GM12878 (cell line): Measurements from ENCODE around the gene CRMP1.

Experiments used
- FOXK2 ChIP-seq: fragments of 450-650 bp; IDR thresholded peaks from 2 replicates; pipeline ENCODE4 v1.6.1; 2017; ENCODE audit warnings: mild to moderate bottlenecking, moderate library complexity
- JUNB ChIP-seq: IDR thresholded peaks from 2 replicates; pipeline ENCODE4 v1.6.1; 2016; ENCODE audit warnings: antibody characterized with exemption, mild to moderate bottlenecking
- MXI1 ChIP-seq: fragments of 150-350 bp; IDR thresholded peaks from 2 replicates; pipeline ENCODE4 v1.6.1; 2011; ENCODE audit warnings: low read depth, mild to moderate bottlenecking, inconsistent platforms, low read length, improper control_type of control experiment
- NBN ChIP-seq: fragments of 450-650 bp; IDR thresholded peaks from 2 replicates; pipeline ENCODE4 v1.6.1; 2016
- POLR2A ChIP-seq: IDR thresholded peaks from 2 replicates; pipeline ENCODE4 v1.6.1; 2011; ENCODE audit warnings: low read depth, mild to moderate bottlenecking, low read length
- POLR2AphosphoS5 ChIP-seq: IDR thresholded peaks from 2 replicates; pipeline ENCODE4 v1.6.1; 2011; ENCODE audit warnings: mild to moderate bottlenecking, low read length, inconsistent platforms
- RBBP5 ChIP-seq: fragments of 200-600 bp; sonication (generic); conservative IDR thresholded peaks from 2 replicates; pipeline ENCODE4 v1.6.1; 2016
- ZSCAN29 ChIP-seq: fragments of 450-650 bp; IDR thresholded peaks from 2 replicates; pipeline ENCODE4 v1.6.1; 2017; ENCODE audit warnings: mild to moderate bottlenecking, moderate library complexity
- TF ChIP-seq, protein P1 (sequence below): IDR thresholded peaks from 2 replicates; pipeline ENCODE4 v1.6.1; 2011; ENCODE audit warnings: borderline replicate concordance, low read depth, mild to moderate bottlenecking, moderate library complexity, low read length; ENCODE audit not compliant: insufficient read depth, poor library complexity, severe bottlenecking
- TF ChIP-seq, protein P2 (sequence below): IDR thresholded peaks from 2 replicates; pipeline ENCODE4 v1.6.1; 2011; ENCODE audit warnings: low read depth, low read length, improper control_type of control experiment, borderline replicate concordance
- TF ChIP-seq, protein P3 (sequence below), 3 experiments: IDR thresholded peaks in 2 of 3; conservative IDR thresholded peaks in 1 of 3; 2 replicates each; pipeline ENCODE4 v1.5.1; 2011; ENCODE audit warnings: low read depth in 3 of 3, low read length in 3 of 3, mild to moderate bottlenecking in 3 of 3, control low read depth in 2 of 3, moderate library complexity in 2 of 3, inconsistent platforms in 1 of 3, mixed read lengths in 1 of 3; ENCODE audit not compliant: control insufficient read depth in 2 of 3, insufficient read depth in 1 of 3; ENCODE audit errors: extremely low read depth in 1 of 3
- TF ChIP-seq, protein P4 (sequence below): IDR thresholded peaks from 2 replicates; pipeline ENCODE4 v1.6.1; 2012; ENCODE audit warnings: low read length, inconsistent platforms
- TF ChIP-seq, protein P5 (sequence below): fragments of 450-650 bp; IDR thresholded peaks from 2 replicates; pipeline ENCODE4 v1.6.1; 2016; ENCODE audit warnings: mild to moderate bottlenecking, moderate library complexity, borderline replicate concordance

DNA sequence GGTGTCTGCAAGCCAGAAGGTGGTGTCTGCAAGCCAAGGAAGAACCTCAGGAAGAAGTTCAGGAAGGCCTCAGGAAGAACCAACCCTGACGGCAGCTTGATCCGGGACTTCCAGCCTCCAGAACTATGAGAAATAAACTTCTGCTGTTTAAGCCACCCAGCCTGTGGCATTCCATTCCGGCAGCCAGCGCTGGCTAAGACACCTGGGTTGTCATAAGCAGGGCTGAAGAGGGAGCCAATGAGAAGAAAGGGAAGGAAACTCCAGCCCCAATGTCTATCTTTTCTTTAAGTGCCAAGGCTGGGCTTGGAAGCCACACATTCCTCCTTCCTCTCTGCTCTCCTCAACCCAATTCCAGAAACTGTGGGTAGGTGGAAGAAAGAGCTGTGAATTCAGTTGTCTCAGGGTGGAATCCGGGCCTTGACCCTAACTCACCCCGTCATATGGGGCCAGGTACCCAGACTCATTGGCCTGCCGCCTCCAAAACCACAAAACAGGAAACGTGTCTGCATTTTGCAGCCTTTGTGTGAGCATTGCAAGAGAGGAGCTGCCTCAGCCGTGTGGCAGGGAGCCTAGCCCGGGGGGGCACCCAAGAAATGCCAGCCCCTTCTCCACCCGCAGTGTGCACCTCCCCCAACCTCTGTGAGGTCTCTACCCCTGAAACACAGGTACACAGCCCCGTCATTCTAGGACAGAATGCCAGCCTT, 26.8 kb downstream of the CRMP1 start:
- TF ChIP-seq, protein P1, sequence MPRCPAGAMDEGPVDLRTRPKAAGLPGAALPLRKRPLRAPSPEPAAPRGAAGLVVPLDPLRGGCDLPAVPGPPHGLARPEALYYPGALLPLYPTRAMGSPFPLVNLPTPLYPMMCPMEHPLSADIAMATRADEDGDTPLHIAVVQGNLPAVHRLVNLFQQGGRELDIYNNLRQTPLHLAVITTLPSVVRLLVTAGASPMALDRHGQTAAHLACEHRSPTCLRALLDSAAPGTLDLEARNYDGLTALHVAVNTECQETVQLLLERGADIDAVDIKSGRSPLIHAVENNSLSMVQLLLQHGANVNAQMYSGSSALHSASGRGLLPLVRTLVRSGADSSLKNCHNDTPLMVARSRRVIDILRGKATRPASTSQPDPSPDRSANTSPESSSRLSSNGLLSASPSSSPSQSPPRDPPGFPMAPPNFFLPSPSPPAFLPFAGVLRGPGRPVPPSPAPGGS: no peak
- TF ChIP-seq MXI1: no peak
- TF ChIP-seq POLR2AphosphoS5: no peak
- no peak for TF ChIP-seq POLR2A
- TF ChIP-seq, protein P2, sequence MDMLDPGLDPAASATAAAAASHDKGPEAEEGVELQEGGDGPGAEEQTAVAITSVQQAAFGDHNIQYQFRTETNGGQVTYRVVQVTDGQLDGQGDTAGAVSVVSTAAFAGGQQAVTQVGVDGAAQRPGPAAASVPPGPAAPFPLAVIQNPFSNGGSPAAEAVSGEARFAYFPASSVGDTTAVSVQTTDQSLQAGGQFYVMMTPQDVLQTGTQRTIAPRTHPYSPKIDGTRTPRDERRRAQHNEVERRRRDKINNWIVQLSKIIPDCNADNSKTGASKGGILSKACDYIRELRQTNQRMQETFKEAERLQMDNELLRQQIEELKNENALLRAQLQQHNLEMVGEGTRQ: no peak
- TF ChIP-seq, protein P3, sequence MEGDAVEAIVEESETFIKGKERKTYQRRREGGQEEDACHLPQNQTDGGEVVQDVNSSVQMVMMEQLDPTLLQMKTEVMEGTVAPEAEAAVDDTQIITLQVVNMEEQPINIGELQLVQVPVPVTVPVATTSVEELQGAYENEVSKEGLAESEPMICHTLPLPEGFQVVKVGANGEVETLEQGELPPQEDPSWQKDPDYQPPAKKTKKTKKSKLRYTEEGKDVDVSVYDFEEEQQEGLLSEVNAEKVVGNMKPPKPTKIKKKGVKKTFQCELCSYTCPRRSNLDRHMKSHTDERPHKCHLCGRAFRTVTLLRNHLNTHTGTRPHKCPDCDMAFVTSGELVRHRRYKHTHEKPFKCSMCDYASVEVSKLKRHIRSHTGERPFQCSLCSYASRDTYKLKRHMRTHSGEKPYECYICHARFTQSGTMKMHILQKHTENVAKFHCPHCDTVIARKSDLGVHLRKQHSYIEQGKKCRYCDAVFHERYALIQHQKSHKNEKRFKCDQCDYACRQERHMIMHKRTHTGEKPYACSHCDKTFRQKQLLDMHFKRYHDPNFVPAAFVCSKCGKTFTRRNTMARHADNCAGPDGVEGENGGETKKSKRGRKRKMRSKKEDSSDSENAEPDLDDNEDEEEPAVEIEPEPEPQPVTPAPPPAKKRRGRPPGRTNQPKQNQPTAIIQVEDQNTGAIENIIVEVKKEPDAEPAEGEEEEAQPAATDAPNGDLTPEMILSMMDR (IDR thresholded peaks at IDR 0.05 in 2 of 3, conservative IDR thresholded peaks at IDR 0.05 in 1 of 3; ENCODE audit: control insufficient read depth in 2 of 3, extremely low read depth in 1 of 3, insufficient read depth in 1 of 3, low read depth in 3 of 3, low read length in 3 of 3): no peak
- TF ChIP-seq, protein P4, sequence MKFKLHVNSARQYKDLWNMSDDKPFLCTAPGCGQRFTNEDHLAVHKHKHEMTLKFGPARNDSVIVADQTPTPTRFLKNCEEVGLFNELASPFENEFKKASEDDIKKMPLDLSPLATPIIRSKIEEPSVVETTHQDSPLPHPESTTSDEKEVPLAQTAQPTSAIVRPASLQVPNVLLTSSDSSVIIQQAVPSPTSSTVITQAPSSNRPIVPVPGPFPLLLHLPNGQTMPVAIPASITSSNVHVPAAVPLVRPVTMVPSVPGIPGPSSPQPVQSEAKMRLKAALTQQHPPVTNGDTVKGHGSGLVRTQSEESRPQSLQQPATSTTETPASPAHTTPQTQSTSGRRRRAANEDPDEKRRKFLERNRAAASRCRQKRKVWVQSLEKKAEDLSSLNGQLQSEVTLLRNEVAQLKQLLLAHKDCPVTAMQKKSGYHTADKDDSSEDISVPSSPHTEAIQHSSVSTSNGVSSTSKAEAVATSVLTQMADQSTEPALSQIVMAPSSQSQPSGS: no peak
- no peak for TF ChIP-seq NBN
- TF ChIP-seq FOXK2: no peak
- TF ChIP-seq, protein P5, sequence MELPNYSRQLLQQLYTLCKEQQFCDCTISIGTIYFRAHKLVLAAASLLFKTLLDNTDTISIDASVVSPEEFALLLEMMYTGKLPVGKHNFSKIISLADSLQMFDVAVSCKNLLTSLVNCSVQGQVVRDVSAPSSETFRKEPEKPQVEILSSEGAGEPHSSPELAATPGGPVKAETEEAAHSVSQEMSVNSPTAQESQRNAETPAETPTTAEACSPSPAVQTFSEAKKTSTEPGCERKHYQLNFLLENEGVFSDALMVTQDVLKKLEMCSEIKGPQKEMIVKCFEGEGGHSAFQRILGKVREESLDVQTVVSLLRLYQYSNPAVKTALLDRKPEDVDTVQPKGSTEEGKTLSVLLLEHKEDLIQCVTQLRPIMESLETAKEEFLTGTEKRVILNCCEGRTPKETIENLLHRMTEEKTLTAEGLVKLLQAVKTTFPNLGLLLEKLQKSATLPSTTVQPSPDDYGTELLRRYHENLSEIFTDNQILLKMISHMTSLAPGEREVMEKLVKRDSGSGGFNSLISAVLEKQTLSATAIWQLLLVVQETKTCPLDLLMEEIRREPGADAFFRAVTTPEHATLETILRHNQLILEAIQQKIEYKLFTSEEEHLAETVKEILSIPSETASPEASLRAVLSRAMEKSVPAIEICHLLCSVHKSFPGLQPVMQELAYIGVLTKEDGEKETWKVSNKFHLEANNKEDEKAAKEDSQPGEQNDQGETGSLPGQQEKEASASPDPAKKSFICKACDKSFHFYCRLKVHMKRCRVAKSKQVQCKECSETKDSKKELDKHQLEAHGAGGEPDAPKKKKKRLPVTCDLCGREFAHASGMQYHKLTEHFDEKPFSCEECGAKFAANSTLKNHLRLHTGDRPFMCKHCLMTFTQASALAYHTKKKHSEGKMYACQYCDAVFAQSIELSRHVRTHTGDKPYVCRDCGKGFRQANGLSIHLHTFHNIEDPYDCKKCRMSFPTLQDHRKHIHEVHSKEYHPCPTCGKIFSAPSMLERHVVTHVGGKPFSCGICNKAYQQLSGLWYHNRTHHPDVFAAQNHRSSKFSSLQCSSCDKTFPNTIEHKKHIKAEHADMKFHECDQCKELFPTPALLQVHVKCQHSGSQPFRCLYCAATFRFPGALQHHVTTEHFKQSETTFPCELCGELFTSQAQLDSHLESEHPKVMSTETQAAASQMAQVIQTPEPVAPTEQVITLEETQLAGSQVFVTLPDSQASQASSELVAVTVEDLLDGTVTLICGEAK: no peak
- no peak for TF ChIP-seq JUNB
- TF ChIP-seq RBBP5: no peak
- no peak for TF ChIP-seq ZSCAN29
